Fibroblast of villous mesenchyme (primary cell): ENCODE data around the gene PRAMEF11. TPM values are rescaled to one million over a fixed set of nuclear protein-coding genes. Genes with fewer than 3 reads are reported as not detected.
"Not testable (repeated sequence)": the region's sequence is repeated elsewhere in the genome, so short reads cannot be mapped to it uniquely, and the experiment has no call there.

Source experiments
- DNase-seq: peaks from one replicate; pipeline ENCODE4 v3.0.0-alpha.2; 2010; ENCODE audit warnings: low read depth
- H3K4me3 ChIP-seq: 2 replicates; pipeline ENCODE4 v1.5.1; 2011; ENCODE audit warnings: low read depth, mild to moderate bottlenecking, low read length
- CTCF ChIP-seq: IDR thresholded peaks from 2 replicates; pipeline ENCODE4 v1.5.1; 2012; ENCODE audit warnings: low read depth, mild to moderate bottlenecking, low read length; ENCODE audit not compliant: insufficient read depth
- total RNA-seq: library from RNA; depleted of rRNA; stranded (reverse); fragments of >200 nt; gene quantifications from 2 replicates; pipeline ENCODE4 v1.2.3, GENCODE V29; 2012

PRAMEF11 gene
- not detected in 2 replicates for total RNA-seq

- DNase-seq, H3K4me3 ChIP-seq: not testable (repeated sequence)
Observed at GRCh38 chr1:12831310-12831709, at the start of gene PRAMEF11. PRAMEF11 (minus strand) TSS chr1:12831410; CDS start chr1:12828789, 2,621 bp downstream.

GRCh38 chr1:12878453-12878852 lies 47.2 kb upstream of the PRAMEF11 start:
- DNase-seq, H3K4me3 ChIP-seq: not testable (repeated sequence)

- DNase-seq, H3K4me3 ChIP-seq: not testable (repeated sequence)
Observed at GRCh38 chr1:12863131-12863880, 32.1 kb upstream of the PRAMEF11 start.

- not testable (repeated sequence) for DNase-seq, H3K4me3 ChIP-seq
Observed at GRCh38 chr1:12856786-12857185, 25.6 kb upstream of the PRAMEF11 start, which contains the start of gene PRAMEF2. PRAMEF2 (plus strand) TSS chr1:12857086; CDS start chr1:12859010, 1,924 bp downstream.

GRCh38 chr1:12851779-12852178 lies 20.6 kb upstream of the PRAMEF11 start:
- TF ChIP-seq CTCF = no peak
- H3K4me3 ChIP-seq = no peak overlapping the region
- no peak for DNase-seq

GRCh38 chr1:12848620-12849019 lies 17.4 kb upstream of the PRAMEF11 start, which contains the start of gene HNRNPCL1:
HNRNPCL1 (minus strand) TSS chr1:12848720; CDS start chr1:12848289, 431 bp downstream.
- not testable (repeated sequence) for H3K4me3 ChIP-seq, DNase-seq

- H3K4me3 ChIP-seq, DNase-seq: not testable (repeated sequence)
Observed at GRCh38 chr1:12833251-12833650, 2.0 kb upstream of the PRAMEF11 start.

GRCh38 chr1:12819061-12819460 lies 12.1 kb downstream of the PRAMEF11 start:
- H3K4me3 ChIP-seq, DNase-seq: not testable (repeated sequence)

GRCh38 chr1:12811409-12811784 lies 19.8 kb downstream of the PRAMEF11 start:
- no peak for DNase-seq
- TF ChIP-seq CTCF = no peak
- no peak overlapping the region for H3K4me3 ChIP-seq

- no peak for DNase-seq
- H3K4me3 ChIP-seq = no peak overlapping the region
- TF ChIP-seq CTCF = no peak
Observed at GRCh38 chr1:12810691-12811408, 20.4 kb downstream of the PRAMEF11 start.
